ENCODE results near the gene ANGPTL4.

DNA sequence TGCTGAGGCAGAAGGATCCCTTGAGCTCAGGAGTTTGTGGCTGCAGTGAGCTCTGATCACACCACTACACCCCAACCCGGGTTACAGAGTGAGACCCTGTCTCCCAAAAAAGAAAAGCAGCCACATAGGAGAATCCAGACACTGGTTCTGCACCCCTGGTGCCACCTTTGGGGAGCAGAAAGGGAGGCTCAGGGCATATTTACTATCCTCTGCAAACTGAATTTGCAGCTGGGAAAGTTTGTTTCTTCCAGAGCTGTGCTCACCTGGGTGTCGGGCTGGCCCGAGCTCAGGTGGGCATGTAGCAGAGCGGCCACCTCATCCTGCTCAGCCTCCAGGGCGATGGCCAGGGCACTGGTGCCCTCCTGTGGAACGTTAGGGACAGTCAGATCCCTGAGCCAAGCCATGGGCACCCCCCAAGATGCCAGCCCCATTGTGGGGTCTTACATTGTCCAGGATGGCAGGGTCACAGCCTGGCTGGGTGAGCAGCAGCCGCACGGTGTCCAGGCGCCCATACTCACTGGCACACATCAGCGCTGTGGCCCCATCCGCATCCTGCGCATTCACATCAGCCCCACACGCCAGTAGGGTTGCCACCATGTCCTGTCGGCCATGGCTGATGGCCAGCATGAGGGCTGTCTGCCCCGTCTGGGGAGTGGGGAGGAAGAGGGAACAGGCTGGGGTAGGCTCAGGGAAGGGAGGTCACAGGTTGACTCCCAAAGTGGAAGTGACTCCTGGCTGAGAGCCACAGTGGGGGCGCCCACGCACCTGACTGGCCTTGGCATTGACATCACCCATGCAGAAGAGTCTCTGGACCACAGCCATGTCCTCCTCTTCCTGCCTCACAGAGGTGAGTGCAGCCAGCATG, 39.5 kb upstream of the ANGPTL4 start:
- TF ChIP-seq, protein P1, sequence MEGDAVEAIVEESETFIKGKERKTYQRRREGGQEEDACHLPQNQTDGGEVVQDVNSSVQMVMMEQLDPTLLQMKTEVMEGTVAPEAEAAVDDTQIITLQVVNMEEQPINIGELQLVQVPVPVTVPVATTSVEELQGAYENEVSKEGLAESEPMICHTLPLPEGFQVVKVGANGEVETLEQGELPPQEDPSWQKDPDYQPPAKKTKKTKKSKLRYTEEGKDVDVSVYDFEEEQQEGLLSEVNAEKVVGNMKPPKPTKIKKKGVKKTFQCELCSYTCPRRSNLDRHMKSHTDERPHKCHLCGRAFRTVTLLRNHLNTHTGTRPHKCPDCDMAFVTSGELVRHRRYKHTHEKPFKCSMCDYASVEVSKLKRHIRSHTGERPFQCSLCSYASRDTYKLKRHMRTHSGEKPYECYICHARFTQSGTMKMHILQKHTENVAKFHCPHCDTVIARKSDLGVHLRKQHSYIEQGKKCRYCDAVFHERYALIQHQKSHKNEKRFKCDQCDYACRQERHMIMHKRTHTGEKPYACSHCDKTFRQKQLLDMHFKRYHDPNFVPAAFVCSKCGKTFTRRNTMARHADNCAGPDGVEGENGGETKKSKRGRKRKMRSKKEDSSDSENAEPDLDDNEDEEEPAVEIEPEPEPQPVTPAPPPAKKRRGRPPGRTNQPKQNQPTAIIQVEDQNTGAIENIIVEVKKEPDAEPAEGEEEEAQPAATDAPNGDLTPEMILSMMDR (conservative IDR thresholded peaks at IDR 0.05): no peak; the same call in 1 of the 2 replicates
- TF ChIP-seq EZH2 (IDR thresholded peaks at IDR 0.05; ENCODE audit: low read depth): no peak

All from PC-9 (cell line).